ENCODE measurements around the gene SHISAL1.

The SHISAL1 gene

DNA sequence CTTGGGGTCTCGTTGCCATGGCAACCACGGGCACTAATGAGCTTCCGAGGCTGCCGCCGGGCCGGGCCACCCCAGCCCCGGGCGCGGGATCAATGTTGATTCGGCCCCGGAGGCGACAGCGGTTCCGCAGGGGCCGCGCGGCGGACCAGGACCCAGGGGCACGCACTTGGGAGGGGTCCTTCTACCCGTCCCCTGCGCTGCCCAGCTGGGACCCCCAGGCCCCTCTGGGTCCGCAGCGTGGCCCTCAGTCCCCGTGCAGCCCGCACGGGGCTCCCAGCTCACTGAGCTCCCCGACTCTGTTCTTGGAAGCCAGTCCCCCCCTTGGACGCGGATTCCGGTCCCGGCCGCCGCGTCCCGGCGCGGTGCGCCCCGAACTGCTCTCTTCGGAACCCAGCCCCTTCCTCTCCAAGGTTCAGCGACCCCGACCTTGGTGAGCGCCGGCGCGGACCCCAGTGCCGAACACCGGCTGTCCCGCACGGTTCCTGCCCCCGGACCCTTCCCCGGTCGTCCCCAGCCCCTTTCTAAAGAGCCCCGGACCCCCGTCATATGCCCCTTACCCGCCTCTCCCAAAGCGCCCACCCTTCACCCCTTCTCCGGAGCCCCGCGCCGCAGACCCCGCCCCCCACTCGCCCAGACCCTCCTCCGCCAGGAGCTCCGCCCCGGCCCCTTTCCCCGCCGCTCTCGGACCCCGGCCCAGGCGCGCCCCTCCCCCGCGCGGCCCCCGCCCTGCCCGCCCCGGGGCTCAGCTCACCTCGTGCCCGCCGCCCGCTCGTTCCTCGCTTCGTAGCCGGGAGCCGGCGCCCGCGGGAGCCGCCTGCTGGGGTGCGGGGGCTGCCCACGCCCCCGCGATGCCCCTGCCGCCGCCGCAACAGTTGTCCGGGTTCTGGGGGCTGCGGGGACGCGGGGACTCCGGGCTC lies 18.3 kb upstream of the SHISAL1 start:
- Histone ChIP-seq H3K9ac (ENCODE audit: low read length) (no peak overlapping the region), H3K14ac (ENCODE audit: low read length) (no peak overlapping the region), H3K4ac (ENCODE audit: low read depth, low read length) (no peak overlapping the region), H3K4me1 (ENCODE audit: control insufficient read depth in 1 of 2, insufficient read depth in 2 of 2, low read length in 2 of 2) (no peaks in the 10 kb centered on the region), H3K9me3 (ENCODE audit: insufficient read depth, low read depth, low read length) (peaks cover 10% of the 10 kb centered on the region), H4K91ac (ENCODE audit: low read depth, low read length) (no peak overlapping the region), H3K36me3 (ENCODE audit: control insufficient read depth in 1 of 2, insufficient read depth in 2 of 2, low read length in 2 of 2) (no peaks in the 10 kb centered on the region), H3K27ac (ENCODE audit: low read depth, low read length) (no peak overlapping the region), H3K23ac (ENCODE audit: low read length) (no peak overlapping the region), H3K4me3 (ENCODE audit: low read depth, low read length) (no peak overlapping the region), H2BK120ac (ENCODE audit: insufficient read depth, low read length, poor library complexity) (no peak overlapping the region), H3K79me2 (ENCODE audit: control insufficient read depth, insufficient read depth, low read length, poor library complexity) (no peaks in the 10 kb centered on the region), H3K27me3 (ENCODE audit: insufficient read depth, low read length) (peaks cover 38% of the 10 kb centered on the region), H2BK12ac (ENCODE audit: low read length) (no peak overlapping the region), H3K4me2 (ENCODE audit: low read length) (peak overlapping the region; percentile 46), H2AK5ac (ENCODE audit: low read length) (no peak overlapping the region), H4K12ac (ENCODE audit: low read depth, low read length) (no peak overlapping the region), H3K18ac (ENCODE audit: low read length) (no peak overlapping the region), H2BK5ac (ENCODE audit: low read depth, low read length, poor library complexity) (no peak overlapping the region), H2AFZ (ENCODE audit: insufficient read depth, low read length, poor library complexity) (no peak overlapping the region), H3K79me1 (ENCODE audit: low read length) (no peaks in the 10 kb centered on the region), H4K8ac (ENCODE audit: low read depth, low read length) (no peak overlapping the region)
- WGBS (ENCODE audit: extremely low coverage, insufficient coverage, insufficient read length) = no CpG with 5 or more reads among the region's 103 CpGs
- no peak for DNase-seq

DNA sequence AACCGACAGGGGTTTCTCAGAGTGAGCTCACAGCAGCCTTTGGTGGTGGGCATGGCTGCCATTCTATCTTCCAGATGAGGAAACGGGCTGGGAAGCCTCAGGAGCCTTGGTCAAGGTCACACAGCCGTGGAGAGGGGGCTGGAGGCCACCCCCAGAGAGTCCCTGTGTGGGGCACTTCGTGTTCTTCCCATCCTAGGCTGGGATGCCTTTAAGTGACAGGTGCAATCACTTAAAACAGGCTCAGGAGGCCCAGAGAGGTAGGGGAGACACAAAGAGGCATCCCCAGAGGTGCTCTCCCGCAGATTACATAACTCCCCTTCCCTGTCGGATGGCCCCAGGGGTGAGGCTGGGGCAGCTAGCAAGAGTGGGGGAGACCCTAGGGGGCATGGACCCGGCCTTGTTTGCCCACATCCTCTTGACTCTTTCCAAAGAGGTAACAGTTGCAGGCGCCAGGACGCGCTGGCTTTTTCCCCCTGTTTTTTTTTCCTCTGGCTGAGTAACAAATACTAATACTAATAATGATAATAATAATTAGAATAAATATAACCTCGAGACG lies 17.5 kb upstream of the SHISAL1 start:
- no peak overlapping the region for H2AFZ ChIP-seq (ENCODE audit: insufficient read depth, low read length, poor library complexity)
- no peak overlapping the region for H3K4me2 ChIP-seq (ENCODE audit: low read length)
- no peak overlapping the region for H3K14ac ChIP-seq (ENCODE audit: low read length)
- H3K9me3 ChIP-seq (ENCODE audit: insufficient read depth, low read depth, low read length) = peaks cover 6% of the 10 kb centered on the region
- H3K4ac ChIP-seq (ENCODE audit: low read depth, low read length) = no peak overlapping the region
- no peak overlapping the region for H3K18ac ChIP-seq (ENCODE audit: low read length)
- no peak overlapping the region for H3K27ac ChIP-seq (ENCODE audit: low read depth, low read length)
- H4K91ac ChIP-seq (ENCODE audit: low read depth, low read length) = no peak overlapping the region
- H3K79me1 ChIP-seq (ENCODE audit: low read length) = no peaks in the 10 kb centered on the region
- H2AK5ac ChIP-seq (ENCODE audit: low read length) = no peak overlapping the region
- H2BK12ac ChIP-seq (ENCODE audit: low read length) = no peak overlapping the region
- WGBS (ENCODE audit: extremely low coverage, insufficient coverage, insufficient read length) = no CpG with 5 or more reads among the region's 12 CpGs
- H2BK120ac ChIP-seq (ENCODE audit: insufficient read depth, low read length, poor library complexity) = no peak overlapping the region
- no peak overlapping the region for H4K8ac ChIP-seq (ENCODE audit: low read depth, low read length)
- H3K27me3 ChIP-seq (ENCODE audit: insufficient read depth, low read length) = peaks cover 38% of the 10 kb centered on the region
- DNase-seq = no peak
- no peaks in the 10 kb centered on the region for H3K4me1 ChIP-seq (ENCODE audit: control insufficient read depth in 1 of 2, insufficient read depth in 2 of 2, low read length in 2 of 2)
- H3K79me2 ChIP-seq (ENCODE audit: control insufficient read depth, insufficient read depth, low read length, poor library complexity) = no peaks in the 10 kb centered on the region
- H3K4me3 ChIP-seq (ENCODE audit: low read depth, low read length) = no peak overlapping the region
- H3K36me3 ChIP-seq (ENCODE audit: control insufficient read depth in 1 of 2, insufficient read depth in 2 of 2, low read length in 2 of 2) = no peaks in the 10 kb centered on the region
- H2BK5ac ChIP-seq (ENCODE audit: low read depth, low read length, poor library complexity) = no peak overlapping the region
- no peak overlapping the region for H3K9ac ChIP-seq (ENCODE audit: low read length)
- no peak overlapping the region for H3K23ac ChIP-seq (ENCODE audit: low read length)
- no peak overlapping the region for H4K12ac ChIP-seq (ENCODE audit: low read depth, low read length)

DNA sequence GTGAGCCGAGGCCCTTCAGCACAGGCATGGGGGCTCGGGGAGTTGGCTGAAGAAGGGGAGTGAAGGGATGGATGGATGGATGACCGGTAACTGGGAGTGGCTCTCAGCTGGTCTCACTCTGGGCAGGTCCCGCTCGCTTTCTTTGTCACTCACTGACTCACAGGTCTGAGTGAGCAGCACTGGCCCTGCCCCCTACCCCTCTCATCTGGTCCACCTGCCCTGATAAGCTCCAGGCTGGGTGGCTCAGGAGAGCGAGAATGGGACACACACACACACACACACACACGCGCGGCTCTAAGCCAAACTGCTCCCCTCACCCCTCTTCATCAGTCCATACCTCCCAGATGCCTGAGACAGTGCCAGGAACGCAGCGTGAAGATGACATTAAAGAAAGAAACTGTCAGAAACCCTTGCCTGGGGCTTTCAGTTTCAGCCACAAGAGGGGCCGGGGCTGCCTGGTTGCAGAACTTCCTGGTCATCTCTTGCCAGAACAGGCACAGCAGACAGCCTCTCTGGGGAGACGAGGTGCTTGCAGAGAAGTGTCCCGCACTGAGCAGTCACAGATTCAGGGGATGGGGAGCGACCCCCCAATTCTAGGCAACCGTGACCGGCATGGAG lies 16.5 kb upstream of the SHISAL1 start:
- H3K14ac ChIP-seq (ENCODE audit: low read length) = no peak overlapping the region
- no peak overlapping the region for H2AK5ac ChIP-seq (ENCODE audit: low read length)
- H3K4me1 ChIP-seq (ENCODE audit: control insufficient read depth in 1 of 2, insufficient read depth in 2 of 2, low read length in 2 of 2) = no peaks in the 10 kb centered on the region
- no peak overlapping the region for H3K4me2 ChIP-seq (ENCODE audit: low read length)
- peaks cover 2% of the 10 kb centered on the region for H3K9me3 ChIP-seq (ENCODE audit: insufficient read depth, low read depth, low read length)
- no peak overlapping the region for H2BK5ac ChIP-seq (ENCODE audit: low read depth, low read length, poor library complexity)
- no peak overlapping the region for H3K27ac ChIP-seq (ENCODE audit: low read depth, low read length)
- no peak overlapping the region for H2BK12ac ChIP-seq (ENCODE audit: low read length)
- H4K8ac ChIP-seq (ENCODE audit: low read depth, low read length) = no peak overlapping the region
- no peak overlapping the region for H3K4me3 ChIP-seq (ENCODE audit: low read depth, low read length)
- DNase-seq = no peak
- no peak overlapping the region for H4K91ac ChIP-seq (ENCODE audit: low read depth, low read length)
- no peaks in the 10 kb centered on the region for H3K79me1 ChIP-seq (ENCODE audit: low read length)
- no peak overlapping the region for H2AFZ ChIP-seq (ENCODE audit: insufficient read depth, low read length, poor library complexity)
- H3K23ac ChIP-seq (ENCODE audit: low read length) = no peak overlapping the region
- H3K9ac ChIP-seq (ENCODE audit: low read length) = no peak overlapping the region
- WGBS (ENCODE audit: extremely low coverage, insufficient coverage, insufficient read length) = no CpG with 5 or more reads among the region's 17 CpGs
- H3K27me3 ChIP-seq (ENCODE audit: insufficient read depth, low read length) = peaks cover 38% of the 10 kb centered on the region
- no peaks in the 10 kb centered on the region for H3K79me2 ChIP-seq (ENCODE audit: control insufficient read depth, insufficient read depth, low read length, poor library complexity)
- H3K18ac ChIP-seq (ENCODE audit: low read length) = no peak overlapping the region
- no peak overlapping the region for H2BK120ac ChIP-seq (ENCODE audit: insufficient read depth, low read length, poor library complexity)
- no peak overlapping the region for H4K12ac ChIP-seq (ENCODE audit: low read depth, low read length)
- no peaks in the 10 kb centered on the region for H3K36me3 ChIP-seq (ENCODE audit: control insufficient read depth in 1 of 2, insufficient read depth in 2 of 2, low read length in 2 of 2)
- H3K4ac ChIP-seq (ENCODE audit: low read depth, low read length) = no peak overlapping the region

DNA sequence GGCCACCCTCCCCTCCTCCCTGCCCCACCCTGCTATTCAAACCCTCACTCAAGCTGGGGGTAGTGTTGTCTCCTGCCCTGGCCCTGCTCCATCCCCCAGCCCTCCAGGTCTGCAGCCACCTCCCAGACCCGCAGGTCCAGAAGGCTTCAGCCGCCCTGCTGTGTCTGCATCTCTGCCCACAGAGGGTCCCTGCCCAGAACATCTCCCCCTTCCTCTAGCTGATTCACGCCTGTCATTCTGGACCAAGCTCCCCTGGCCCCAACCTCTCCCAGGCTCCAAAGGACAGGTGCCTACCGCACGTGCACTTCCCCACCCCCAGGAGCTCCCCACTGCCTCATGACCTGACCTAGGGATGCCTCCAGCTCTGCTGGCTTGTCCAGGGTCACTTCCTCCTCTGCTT lies 16.0 kb upstream of the SHISAL1 start:
- no peaks in the 10 kb centered on the region for H3K79me2 ChIP-seq (ENCODE audit: control insufficient read depth, insufficient read depth, low read length, poor library complexity)
- H2BK5ac ChIP-seq (ENCODE audit: low read depth, low read length, poor library complexity) = no peak overlapping the region
- no peak overlapping the region for H3K27ac ChIP-seq (ENCODE audit: low read depth, low read length)
- peaks cover 2% of the 10 kb centered on the region for H3K9me3 ChIP-seq (ENCODE audit: insufficient read depth, low read depth, low read length)
- no peak overlapping the region for H2AFZ ChIP-seq (ENCODE audit: insufficient read depth, low read length, poor library complexity)
- no peak overlapping the region for H4K8ac ChIP-seq (ENCODE audit: low read depth, low read length)
- no peak overlapping the region for H3K23ac ChIP-seq (ENCODE audit: low read length)
- no peak overlapping the region for H2BK12ac ChIP-seq (ENCODE audit: low read length)
- no peak overlapping the region for H4K91ac ChIP-seq (ENCODE audit: low read depth, low read length)
- no peak overlapping the region for H3K4me2 ChIP-seq (ENCODE audit: low read length)
- H2AK5ac ChIP-seq (ENCODE audit: low read length) = no peak overlapping the region
- H3K4me1 ChIP-seq (ENCODE audit: control insufficient read depth in 1 of 2, insufficient read depth in 2 of 2, low read length in 2 of 2) = no peaks in the 10 kb centered on the region
- no peak overlapping the region for H3K18ac ChIP-seq (ENCODE audit: low read length)
- H3K4ac ChIP-seq (ENCODE audit: low read depth, low read length) = no peak overlapping the region
- no peak overlapping the region for H3K14ac ChIP-seq (ENCODE audit: low read length)
- no peak overlapping the region for H3K9ac ChIP-seq (ENCODE audit: low read length)
- no CpG with 5 or more reads among the region's 5 CpGs for WGBS (ENCODE audit: extremely low coverage, insufficient coverage, insufficient read length)
- no peak overlapping the region for H3K4me3 ChIP-seq (ENCODE audit: low read depth, low read length)
- H3K79me1 ChIP-seq (ENCODE audit: low read length) = no peaks in the 10 kb centered on the region
- DNase-seq = no peak
- H2BK120ac ChIP-seq (ENCODE audit: insufficient read depth, low read length, poor library complexity) = no peak overlapping the region
- no peak overlapping the region for H4K12ac ChIP-seq (ENCODE audit: low read depth, low read length)
- peaks cover 38% of the 10 kb centered on the region for H3K27me3 ChIP-seq (ENCODE audit: insufficient read depth, low read length)
- no peaks in the 10 kb centered on the region for H3K36me3 ChIP-seq (ENCODE audit: control insufficient read depth in 1 of 2, insufficient read depth in 2 of 2, low read length in 2 of 2)
